Gastroesophageal sphincter (tissue), 4 donors: ENCODE results near the gene FRK. TPM values are rescaled to one million over a fixed set of nuclear protein-coding genes. Genes with fewer than 3 reads are reported as not detected.
A peak's percentile ranks its signal among the peaks of the same experiment; 100 is the strongest.

ENCODE experiments used
- ATAC-seq: fragments of 150-250 bp; one replicate; pipeline ENCODE4 v1.9.1; 2016; ENCODE audit warnings: mild to moderate bottlenecking, moderate library complexity
- H3K27ac ChIP-seq, 4 donors: fragments of 200-600 bp; sonication (generic) in 3 of 4; 1 replicate in 3 of 4; 2 replicates in 1 of 4; pipeline ENCODE4 v1.5.1; 2016 to 2019
- H3K27me3 ChIP-seq: fragments of 200-600 bp; sonication (generic); one replicate; pipeline ENCODE4 v1.5.1; 2019
- H3K36me3 ChIP-seq, 2 donors: fragments of 200-600 bp; sonication (generic); one replicate each; pipeline ENCODE4 v1.5.1; 2019; ENCODE audit warnings: control low read depth in 1 of 2
- H3K4me1 ChIP-seq, 3 donors: fragments of 200-600 bp; sonication (generic); 1 replicate in 2 of 3; 2 replicates in 1 of 3; pipeline ENCODE4 v1.5.1; 2016 to 2019; ENCODE audit warnings: control low read depth in 2 of 3
- H3K4me3 ChIP-seq, 2 donors: fragments of 200-600 bp; sonication (generic); one replicate each; pipeline ENCODE4 v1.5.1; 2019; ENCODE audit warnings: mild to moderate bottlenecking in 1 of 2, moderate library complexity in 1 of 2
- H3K9me3 ChIP-seq, 3 donors: fragments of 200-600 bp; sonication (generic); one replicate each; pipeline ENCODE4 v1.5.1; 2017 to 2019; ENCODE audit warnings: control low read depth in 2 of 3
- EP300 ChIP-seq: sonication (generic); formaldehyde crosslinking; IDR thresholded peaks from one replicate; pipeline ENCODE4 v1.6.1; 2017; ENCODE audit warnings: antibody characterized with exemption, mild to moderate bottlenecking
- POLR2A ChIP-seq, 2 donors: fragments of 450-650 bp; IDR thresholded peaks; one replicate each; pipeline ENCODE4 v1.6.1; 2017; ENCODE audit warnings: antibody characterized with exemption in 2 of 2, mild to moderate bottlenecking in 2 of 2, moderate library complexity in 1 of 2
- POLR2AphosphoS5 ChIP-seq: sonication (generic); formaldehyde crosslinking; IDR thresholded peaks from one replicate; pipeline ENCODE4 v1.6.1; 2017; ENCODE audit warnings: antibody characterized with exemption
- WGBS, 2 donors: methylation state at CpG; one replicate each; pipeline ENCODE4 v1.1.5; 2018; ENCODE audit warnings: low coverage in 1 of 2; 5-methylcytosine and 5-hydroxymethylcytosine counted together
- total RNA-seq, 4 donors: library from RNA; depleted of rRNA; stranded (reverse); fragments of >200 nt; gene quantifications; one replicate each; pipeline ENCODE4 v1.1.0, GENCODE V29; 2016
- TF ChIP-seq, protein P1 (sequence below), 4 experiments: fragments of 200-600 bp in 2 of 4; fragments of 450-650 bp in 2 of 4; sonication (generic) in 1 of 4; IDR thresholded peaks; one replicate each; pipeline ENCODE4 v1.5.1; 2017 to 2019; ENCODE audit warnings: antibody characterized with exemption in 4 of 4, mild to moderate bottlenecking in 2 of 4, moderate library complexity in 2 of 4

FRK gene
- total RNA-seq, 4 donors from 2014 or later = 0.42 to 1.9 (median 1.3) TPM

DNA sequence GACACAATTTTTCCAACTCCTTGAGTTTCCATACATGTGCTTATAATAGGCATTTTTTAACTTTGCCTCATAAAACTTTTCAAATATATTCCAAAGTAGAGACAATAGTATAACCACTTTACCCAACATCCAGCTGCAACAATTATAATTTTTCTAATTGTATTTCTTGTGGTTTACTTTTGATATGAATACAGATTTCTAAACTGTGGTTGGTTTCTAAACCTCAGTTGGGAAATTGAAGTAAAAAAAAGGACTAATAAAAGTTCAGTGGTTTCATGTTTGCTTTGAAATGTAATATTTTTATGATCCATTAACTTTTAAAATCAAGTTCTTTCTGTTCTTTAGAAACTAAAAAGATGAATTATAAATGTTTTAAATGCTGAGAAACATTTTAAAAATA, 40.0 kb downstream of the FRK start:
- no peak overlapping the region for H3K4me3 ChIP-seq
- no peaks in the 10 kb centered on the region for H3K27me3 ChIP-seq
- no peak overlapping the region for H3K27ac ChIP-seq
- no peaks in the 10 kb centered on the region for H3K9me3 ChIP-seq
- ATAC-seq = no peak
- H3K36me3 ChIP-seq = no peaks in the 10 kb centered on the region
- TF ChIP-seq POLR2A (IDR thresholded peaks at IDR 0.05) (no peak), POLR2AphosphoS5 (no peak), EP300 (no peak)
- TF ChIP-seq, protein P1, sequence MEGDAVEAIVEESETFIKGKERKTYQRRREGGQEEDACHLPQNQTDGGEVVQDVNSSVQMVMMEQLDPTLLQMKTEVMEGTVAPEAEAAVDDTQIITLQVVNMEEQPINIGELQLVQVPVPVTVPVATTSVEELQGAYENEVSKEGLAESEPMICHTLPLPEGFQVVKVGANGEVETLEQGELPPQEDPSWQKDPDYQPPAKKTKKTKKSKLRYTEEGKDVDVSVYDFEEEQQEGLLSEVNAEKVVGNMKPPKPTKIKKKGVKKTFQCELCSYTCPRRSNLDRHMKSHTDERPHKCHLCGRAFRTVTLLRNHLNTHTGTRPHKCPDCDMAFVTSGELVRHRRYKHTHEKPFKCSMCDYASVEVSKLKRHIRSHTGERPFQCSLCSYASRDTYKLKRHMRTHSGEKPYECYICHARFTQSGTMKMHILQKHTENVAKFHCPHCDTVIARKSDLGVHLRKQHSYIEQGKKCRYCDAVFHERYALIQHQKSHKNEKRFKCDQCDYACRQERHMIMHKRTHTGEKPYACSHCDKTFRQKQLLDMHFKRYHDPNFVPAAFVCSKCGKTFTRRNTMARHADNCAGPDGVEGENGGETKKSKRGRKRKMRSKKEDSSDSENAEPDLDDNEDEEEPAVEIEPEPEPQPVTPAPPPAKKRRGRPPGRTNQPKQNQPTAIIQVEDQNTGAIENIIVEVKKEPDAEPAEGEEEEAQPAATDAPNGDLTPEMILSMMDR (IDR thresholded peaks at IDR 0.05) = no peak
- H3K4me1 ChIP-seq = peaks cover 0 to 15% (median 0%) of the 10 kb centered on the region in 3 donors

DNA sequence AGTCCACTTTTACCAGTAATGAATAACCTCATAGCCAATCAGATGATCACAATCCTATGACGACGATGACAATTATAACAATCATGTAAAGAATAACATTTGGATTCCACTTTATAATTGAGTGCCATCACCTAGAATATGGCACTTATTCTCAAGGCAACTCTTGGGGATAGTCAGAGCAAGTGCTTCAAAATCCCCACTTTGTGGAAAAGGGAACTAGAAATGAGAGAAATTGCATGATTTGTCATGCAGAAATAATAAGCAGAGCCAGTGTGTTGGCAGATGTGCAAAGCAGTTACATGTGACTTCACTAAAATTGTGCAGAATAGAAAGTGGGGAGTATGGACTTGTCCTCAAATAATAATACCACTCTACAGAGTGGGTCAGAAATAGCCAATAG, 41.3 kb downstream of the FRK start:
- TF ChIP-seq, protein P1 (IDR thresholded peaks at IDR 0.05) = no peak
- TF ChIP-seq EP300 (no peak), POLR2A (IDR thresholded peaks at IDR 0.05) (no peak), POLR2AphosphoS5 (no peak)
- no peak for ATAC-seq
- Histone ChIP-seq H3K36me3 (no peaks in the 10 kb centered on the region), H3K27me3 (no peaks in the 10 kb centered on the region), H3K4me3 (no peak overlapping the region), H3K9me3 (no peaks in the 10 kb centered on the region), H3K4me1 (peaks cover 0 to 19% (median 0%) of the 10 kb centered on the region in 3 donors), H3K27ac (no peak overlapping the region)
- WGBS, 2 donors = 61 to 70% methylated on average over 2 of the region's 2 CpGs

DNA sequence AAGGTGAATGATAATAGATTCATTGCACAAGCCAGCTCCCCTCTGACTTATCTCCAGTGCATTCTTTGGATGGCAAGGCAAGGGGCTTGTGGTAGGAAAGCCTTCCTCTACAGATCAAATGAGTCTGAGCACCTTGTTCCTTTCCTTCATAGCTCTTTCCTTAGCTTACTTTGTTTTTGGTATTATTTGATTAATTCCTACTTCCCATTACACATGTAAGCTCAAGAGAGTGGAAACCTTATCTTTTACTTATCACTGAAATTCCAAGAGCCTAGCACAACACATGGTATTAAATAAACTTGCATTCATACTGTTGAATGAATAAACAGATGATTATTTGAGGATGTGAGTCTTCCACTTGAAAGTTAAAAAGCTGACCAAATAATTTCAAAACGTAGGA, 41.7 kb downstream of the FRK start:
- no peak for ATAC-seq

DNA sequence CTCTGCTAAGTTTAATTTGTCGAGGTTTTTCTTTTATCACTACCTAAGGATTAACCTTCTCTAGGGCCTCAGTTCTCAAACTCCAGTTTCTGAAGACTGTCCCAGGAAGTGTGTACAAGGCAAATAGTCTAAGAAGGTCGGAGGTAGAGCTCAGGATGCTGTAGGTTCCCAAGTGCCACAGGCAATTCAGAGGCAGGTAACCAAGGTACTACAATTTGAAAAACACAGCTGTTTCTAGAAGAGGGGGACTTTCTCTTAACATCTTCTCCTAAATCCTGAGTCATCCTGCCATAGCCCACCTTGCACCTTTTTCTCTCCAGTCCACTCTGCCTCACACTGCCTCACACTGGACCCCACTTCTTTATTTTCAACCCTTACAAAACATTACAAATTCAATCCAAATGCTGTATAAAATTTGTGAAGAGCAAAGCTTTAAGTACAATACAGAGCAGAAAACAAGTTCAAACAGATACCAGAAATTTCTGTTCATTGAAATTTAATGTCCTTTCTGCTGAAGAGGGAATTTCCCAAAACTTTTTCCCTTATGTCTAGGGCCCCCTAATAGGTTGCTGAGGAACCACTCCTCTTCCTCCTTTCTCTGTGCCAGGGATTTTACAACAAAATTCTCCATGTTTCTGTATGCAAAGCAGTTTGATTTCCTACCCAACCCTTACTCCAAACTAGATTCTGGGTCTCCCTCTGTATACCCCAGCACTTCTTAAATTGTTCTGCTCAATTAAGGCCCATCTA, 43.0 kb downstream of the FRK start:
- 17 to 26% methylated on average over 1 to 2 of the region's 2 CpGs for WGBS, 2 donors
- Histone ChIP-seq H3K27ac (peak overlapping the region in 1 of 4 donors; percentile 11), H3K36me3 (no peaks in the 10 kb centered on the region), H3K4me1 (peaks cover 0 to 19% (median 0%) of the 10 kb centered on the region in 3 donors), H3K9me3 (no peaks in the 10 kb centered on the region), H3K4me3 (no peak overlapping the region), H3K27me3 (no peaks in the 10 kb centered on the region)
- ATAC-seq = peak; percentile 13
- TF ChIP-seq POLR2A (IDR thresholded peaks at IDR 0.05) (no peak), POLR2AphosphoS5 (no peak), EP300 (no peak)
- TF ChIP-seq, protein P1 (IDR thresholded peaks at IDR 0.05) = no peak

More for the DNA sequence above, 41.7 kb downstream of the FRK start:
- H3K27ac ChIP-seq = no peak overlapping the region
- no peaks in the 10 kb centered on the region for H3K27me3 ChIP-seq
- H3K4me3 ChIP-seq = no peak overlapping the region
- TF ChIP-seq, protein P1 (IDR thresholded peaks at IDR 0.05) = no peak
- TF ChIP-seq EP300 (no peak), POLR2AphosphoS5 (no peak), POLR2A (IDR thresholded peaks at IDR 0.05) (no peak)
- H3K9me3 ChIP-seq = no peaks in the 10 kb centered on the region
- peaks cover 0 to 19% (median 0%) of the 10 kb centered on the region in 3 donors for H3K4me1 ChIP-seq
- WGBS, 2 donors = 36 to 57% methylated on average over 1 of the region's 1 CpG
- no peaks in the 10 kb centered on the region for H3K36me3 ChIP-seq
